Immature natural killer cell (primary cell): ENCODE data around the gene LOXL3. TPM values are rescaled to one million over a fixed set of nuclear protein-coding genes. Genes with fewer than 3 reads are reported as not detected.

Experiments used
- DNase-seq, 3 donors: peaks; one replicate each; pipeline ENCODE4 v3.0.0; 2022; ENCODE audit warnings: mixed read lengths in 1 of 3
- H3K27ac Mint-ChIP-seq, 6 donors: one replicate each; pipeline ENCODE4 v1.8.0; 2020; ENCODE audit warnings: mixed read lengths in 6 of 6, mild to moderate bottlenecking in 5 of 6, inconsistent platforms in 4 of 6, moderate library complexity in 3 of 6
- H3K27me3 Mint-ChIP-seq, 3 donors: one replicate each; pipeline ENCODE4 v1.8.0; 2020 to 2021; ENCODE audit warnings: low read depth in 3 of 3, mild to moderate bottlenecking in 3 of 3, mixed read lengths in 3 of 3, moderate library complexity in 3 of 3, inconsistent platforms in 1 of 3
- H3K36me3 Mint-ChIP-seq, 3 donors: one replicate each; pipeline ENCODE4 v1.8.0; 2020; ENCODE audit warnings: mixed read lengths in 3 of 3, inconsistent platforms in 2 of 3, mild to moderate bottlenecking in 2 of 3
- H3K4me1 Mint-ChIP-seq, 2 donors: one replicate each; pipeline ENCODE4 v1.8.0; 2020; ENCODE audit warnings: inconsistent platforms in 2 of 2, mild to moderate bottlenecking in 2 of 2, mixed read lengths in 2 of 2, moderate library complexity in 1 of 2
- H3K4me3 Mint-ChIP-seq, 5 donors: one replicate each; pipeline ENCODE4 v1.8.0; 2020; ENCODE audit warnings: mild to moderate bottlenecking in 5 of 5, mixed read lengths in 5 of 5, inconsistent platforms in 3 of 5, moderate library complexity in 3 of 5
- H3K9me3 Mint-ChIP-seq, 6 donors: one replicate each; pipeline ENCODE4 v1.8.0; 2020; ENCODE audit warnings: mild to moderate bottlenecking in 6 of 6, mixed read lengths in 6 of 6, inconsistent platforms in 4 of 6, moderate library complexity in 3 of 6
- polyA plus RNA-seq, 3 donors: library from polyadenylated mRNA; unstranded; fragments of 300-500 nt; fragmentation: Illumina TruSeq; gene quantifications; one replicate each; pipeline ENCODE4 v1.2.3, GENCODE V29; 2021

LOXL3 gene
- polyA plus RNA-seq, 3 donors from 2014 or later = 0.19 to 0.22 TPM; not detected in 1

- Mint-ChIP-seq H3K27me3 (peaks cover 1 to 11% (median 8%) of the 10 kb centered on the region in 3 donors), H3K4me1 (no peaks in the 10 kb centered on the region), H3K27ac (no peak overlapping the region), H3K36me3 (no peaks in the 10 kb centered on the region), H3K9me3 (no peaks in the 10 kb centered on the region), H3K4me3 (no peak overlapping the region)
- no peak for DNase-seq
Observed at GRCh38 chr2:74582184-74582583, 28.4 kb upstream of the LOXL3 start.

- H3K9me3 Mint-ChIP-seq = peaks cover 0 to 1% (median 0%) of the 10 kb centered on the region in 6 donors
- DNase-seq = no peak
- H3K4me1 Mint-ChIP-seq = no peaks in the 10 kb centered on the region
- H3K27ac Mint-ChIP-seq = no peak overlapping the region
- peaks cover 3 to 11% (median 10%) of the 10 kb centered on the region in 3 donors for H3K27me3 Mint-ChIP-seq
- H3K4me3 Mint-ChIP-seq = no peak overlapping the region
- no peaks in the 10 kb centered on the region for H3K36me3 Mint-ChIP-seq
Observed at GRCh38 chr2:74581463-74581862, 27.7 kb upstream of the LOXL3 start.

GRCh38 chr2:74578408-74578807 lies 24.7 kb upstream of the LOXL3 start:
- Mint-ChIP-seq H3K27me3 (peaks cover 3 to 11% (median 11%) of the 10 kb centered on the region in 3 donors), H3K4me1 (peaks cover 14 to 15% of the 10 kb centered on the region in 2 donors), H3K4me3 (no peak overlapping the region), H3K36me3 (no peaks in the 10 kb centered on the region), H3K27ac (no peak overlapping the region), H3K9me3 (peaks cover 0 to 2% (median 0%) of the 10 kb centered on the region in 6 donors)
- DNase-seq = no peak

- no peak for DNase-seq
- peaks cover 14 to 16% of the 10 kb centered on the region in 2 donors for H3K4me1 Mint-ChIP-seq
- peaks cover 2 to 10% (median 8%) of the 10 kb centered on the region in 3 donors for H3K27me3 Mint-ChIP-seq
- no peak overlapping the region for H3K4me3 Mint-ChIP-seq
- no peaks in the 10 kb centered on the region for H3K36me3 Mint-ChIP-seq
- peaks cover 0 to 2% (median 0%) of the 10 kb centered on the region in 6 donors for H3K9me3 Mint-ChIP-seq
- H3K27ac Mint-ChIP-seq = no peak overlapping the region
Observed at GRCh38 chr2:74577448-74577847, 23.7 kb upstream of the LOXL3 start.

GRCh38 chr2:74576863-74577229 lies 23.1 kb upstream of the LOXL3 start:
- Mint-ChIP-seq H3K4me1 (peaks cover 14 to 16% of the 10 kb centered on the region in 2 donors), H3K4me3 (no peak overlapping the region), H3K36me3 (no peaks in the 10 kb centered on the region), H3K27me3 (peaks cover 2 to 10% (median 8%) of the 10 kb centered on the region in 3 donors), H3K27ac (no peak overlapping the region), H3K9me3 (peaks cover 0 to 2% (median 0%) of the 10 kb centered on the region in 6 donors)
- DNase-seq = no peak

GRCh38 chr2:74576211-74576862 lies 22.6 kb upstream of the LOXL3 start:
- peaks cover 0 to 2% (median 0%) of the 10 kb centered on the region in 6 donors for H3K9me3 Mint-ChIP-seq
- H3K4me1 Mint-ChIP-seq = peaks cover 14 to 16% of the 10 kb centered on the region in 2 donors
- no peak for DNase-seq
- H3K27ac Mint-ChIP-seq = no peak overlapping the region
- H3K4me3 Mint-ChIP-seq = no peak overlapping the region
- H3K36me3 Mint-ChIP-seq = no peaks in the 10 kb centered on the region
- peaks cover 2 to 10% (median 8%) of the 10 kb centered on the region in 3 donors for H3K27me3 Mint-ChIP-seq

- H3K4me3 Mint-ChIP-seq = no peak overlapping the region
- no peaks in the 10 kb centered on the region for H3K36me3 Mint-ChIP-seq
- H3K27ac Mint-ChIP-seq = no peak overlapping the region
- peaks cover 14 to 16% of the 10 kb centered on the region in 2 donors for H3K4me1 Mint-ChIP-seq
- no peak for DNase-seq
- peaks cover 2 to 8% (median 6%) of the 10 kb centered on the region in 3 donors for H3K27me3 Mint-ChIP-seq
- H3K9me3 Mint-ChIP-seq = peaks cover 0 to 2% (median 0%) of the 10 kb centered on the region in 6 donors
Observed at GRCh38 chr2:74575320-74575719, 21.6 kb upstream of the LOXL3 start.

GRCh38 chr2:74573747-74574562 lies 20.2 kb upstream of the LOXL3 start:
- Mint-ChIP-seq H3K4me3 (peak overlapping the region; percentile 60 to 84 (median 69)), H3K27ac (peak overlapping the region; percentile 13 to 84 (median 70)), H3K4me1 (peaks cover 14 to 16% of the 10 kb centered on the region in 2 donors), H3K27me3 (peaks cover 2 to 8% (median 3%) of the 10 kb centered on the region in 3 donors), H3K36me3 (no peaks in the 10 kb centered on the region), H3K9me3 (peaks cover 0 to 2% (median 0%) of the 10 kb centered on the region in 6 donors)
- peak in 2 of 3 donors; percentile 9 to 23 for DNase-seq

GRCh38 chr2:74572178-74572925 lies 18.6 kb upstream of the LOXL3 start:
- no peak overlapping the region for H3K27ac Mint-ChIP-seq

GRCh38 chr2:74571058-74571457 lies 17.3 kb upstream of the LOXL3 start:
- Mint-ChIP-seq H3K4me3 (no peak overlapping the region), H3K9me3 (no peaks in the 10 kb centered on the region), H3K36me3 (no peaks in the 10 kb centered on the region), H3K4me1 (peaks cover 14 to 16% of the 10 kb centered on the region in 2 donors), H3K27me3 (peaks cover 2 to 9% (median 4%) of the 10 kb centered on the region in 3 donors), H3K27ac (no peak overlapping the region)
- no peak for DNase-seq

More at GRCh38 chr2:74572178-74572925, 18.6 kb upstream of the LOXL3 start:
- no peak for DNase-seq
- Mint-ChIP-seq H3K36me3 (no peaks in the 10 kb centered on the region), H3K9me3 (peaks cover 0 to 2% (median 0%) of the 10 kb centered on the region in 6 donors), H3K4me3 (no peak overlapping the region), H3K27me3 (peaks cover 2 to 9% (median 4%) of the 10 kb centered on the region in 3 donors), H3K4me1 (peaks cover 14 to 16% of the 10 kb centered on the region in 2 donors)

- Mint-ChIP-seq H3K4me3 (no peak overlapping the region), H3K4me1 (peaks cover 13 to 14% of the 10 kb centered on the region in 2 donors), H3K27me3 (peaks cover 2 to 8% (median 7%) of the 10 kb centered on the region in 3 donors), H3K27ac (no peak overlapping the region), H3K9me3 (no peaks in the 10 kb centered on the region), H3K36me3 (no peaks in the 10 kb centered on the region)
- DNase-seq = no peak
Observed at GRCh38 chr2:74569686-74570085, 15.9 kb upstream of the LOXL3 start.

- no peak overlapping the region for H3K27ac Mint-ChIP-seq
- H3K4me1 Mint-ChIP-seq = no peaks in the 10 kb centered on the region
- H3K27me3 Mint-ChIP-seq = peaks cover 7 to 11% (median 9%) of the 10 kb centered on the region in 3 donors
- no peak for DNase-seq
- no peaks in the 10 kb centered on the region for H3K36me3 Mint-ChIP-seq
- H3K4me3 Mint-ChIP-seq = no peak overlapping the region
- no peaks in the 10 kb centered on the region for H3K9me3 Mint-ChIP-seq
Observed at GRCh38 chr2:74567881-74568280, 14.1 kb upstream of the LOXL3 start.

GRCh38 chr2:74566754-74567085 lies 13.0 kb upstream of the LOXL3 start:
- H3K27me3 Mint-ChIP-seq = peaks cover 7 to 19% (median 13%) of the 10 kb centered on the region in 3 donors
- no peak overlapping the region for H3K4me3 Mint-ChIP-seq
- peaks cover 0 to 1% of the 10 kb centered on the region in 2 donors for H3K4me1 Mint-ChIP-seq
- no peaks in the 10 kb centered on the region for H3K9me3 Mint-ChIP-seq
- no peak for DNase-seq
- H3K36me3 Mint-ChIP-seq = no peaks in the 10 kb centered on the region
- no peak overlapping the region for H3K27ac Mint-ChIP-seq
